ENCODE results near the gene ZNF217.

GRCh38 chr20:53578492-53579222 is 15.0 kb downstream of the ZNF217 start:
- TF ChIP-seq POLR2A (IDR thresholded peaks at IDR 0.05) (no peak), CTCF (IDR thresholded peaks at IDR 0.05) (peak; percentile 77 to 99 (median 92))

Data from vagina (tissue), 2 donors.